ENCODE measurements around the gene FADS2. TPM values are rescaled to one million over a fixed set of nuclear protein-coding genes. Genes with fewer than 3 reads are reported as not detected.
A peak's percentile ranks its signal among the peaks of the same experiment; 100 is the strongest.

The FADS2 gene
- total and polyA plus RNA-seq, 2 of the 13 experiments (the other 11 are each of a cell fraction or from before 2014, with no cell fraction given) = 90.1 to 124 TPM

DNA sequence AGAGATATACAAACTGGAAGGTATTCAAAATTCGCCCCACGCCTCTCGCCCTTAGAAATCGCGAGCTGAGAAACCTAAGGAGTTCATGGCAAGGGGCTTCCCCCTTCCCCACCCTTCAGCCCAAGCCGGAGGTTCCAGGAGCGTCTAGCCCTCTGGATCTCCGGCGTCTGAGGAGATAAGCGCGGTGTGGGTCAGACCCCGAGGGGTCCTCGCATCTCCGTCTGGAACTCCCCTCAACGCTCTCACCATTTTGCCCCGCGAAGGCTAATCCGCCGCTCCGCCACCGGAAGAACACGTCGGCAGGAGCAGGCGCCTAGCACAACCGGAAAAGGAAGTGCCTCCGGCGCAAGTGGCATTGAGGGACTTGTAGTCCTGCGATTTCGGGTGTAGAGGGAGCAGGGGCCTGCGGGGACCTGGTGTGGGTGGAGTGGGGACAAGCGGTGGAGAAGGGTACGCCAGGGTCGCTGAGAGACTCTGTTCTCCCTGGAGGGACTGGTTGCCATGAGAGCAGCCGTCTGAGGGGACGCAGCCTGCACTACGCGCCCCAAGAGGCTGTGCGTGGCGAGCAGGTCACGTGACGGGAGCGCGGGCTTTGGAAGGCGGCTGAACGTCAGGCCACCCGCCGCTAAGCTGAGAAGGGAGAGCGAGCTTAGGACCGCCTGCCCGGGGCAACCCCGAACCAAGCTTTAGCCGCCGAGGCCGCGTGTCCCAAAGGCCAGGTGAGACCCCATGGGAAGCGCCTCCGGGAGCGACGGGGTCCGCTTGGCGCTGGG lies 35.6 kb upstream of the FADS2 start, which contains the start of the genes FEN1 and TMEM258 (continued):
- peak; percentile 22; the same call in 1 of the 2 replicates for TF ChIP-seq ZFP62 (CRISPR knock-in tag; IDR thresholded peaks at IDR 0.05)
- TF ChIP-seq ELF4 (CRISPR knock-in tag; IDR thresholded peaks at IDR 0.05; ENCODE audit: borderline replicate concordance) = peak; percentile 59; the same call in 1 of the 2 replicates
- peak; percentile 87; the same call in 1 of the 2 replicates for TF ChIP-seq ZNF577 (CRISPR knock-in tag; IDR thresholded peaks at IDR 0.05; ENCODE audit: borderline replicate concordance, low read depth)
- TF ChIP-seq TFDP2 (CRISPR knock-in tag; IDR thresholded peaks at IDR 0.05) = peak; percentile 99
- no peak for TF ChIP-seq RELA (CRISPR knock-in tag; IDR thresholded peaks at IDR 0.05)
- no peak; the same call in 1 of the 2 replicates for TF ChIP-seq ZNF33B (CRISPR knock-in tag; IDR thresholded peaks at IDR 0.05)
- TF ChIP-seq MYC (CRISPR knock-in tag; IDR thresholded peaks at IDR 0.05; ENCODE audit: borderline replicate concordance) = peak; percentile 76; the same call in 1 of the 2 replicates
- TF ChIP-seq, protein P1, sequence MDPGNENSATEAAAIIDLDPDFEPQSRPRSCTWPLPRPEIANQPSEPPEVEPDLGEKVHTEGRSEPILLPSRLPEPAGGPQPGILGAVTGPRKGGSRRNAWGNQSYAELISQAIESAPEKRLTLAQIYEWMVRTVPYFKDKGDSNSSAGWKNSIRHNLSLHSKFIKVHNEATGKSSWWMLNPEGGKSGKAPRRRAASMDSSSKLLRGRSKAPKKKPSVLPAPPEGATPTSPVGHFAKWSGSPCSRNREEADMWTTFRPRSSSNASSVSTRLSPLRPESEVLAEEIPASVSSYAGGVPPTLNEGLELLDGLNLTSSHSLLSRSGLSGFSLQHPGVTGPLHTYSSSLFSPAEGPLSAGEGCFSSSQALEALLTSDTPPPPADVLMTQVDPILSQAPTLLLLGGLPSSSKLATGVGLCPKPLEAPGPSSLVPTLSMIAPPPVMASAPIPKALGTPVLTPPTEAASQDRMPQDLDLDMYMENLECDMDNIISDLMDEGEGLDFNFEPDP (CRISPR knock-in tag; conservative IDR thresholded peaks at IDR 0.05) = no peak; the same call in 1 of the 2 replicates
- TF ChIP-seq, protein P2, sequence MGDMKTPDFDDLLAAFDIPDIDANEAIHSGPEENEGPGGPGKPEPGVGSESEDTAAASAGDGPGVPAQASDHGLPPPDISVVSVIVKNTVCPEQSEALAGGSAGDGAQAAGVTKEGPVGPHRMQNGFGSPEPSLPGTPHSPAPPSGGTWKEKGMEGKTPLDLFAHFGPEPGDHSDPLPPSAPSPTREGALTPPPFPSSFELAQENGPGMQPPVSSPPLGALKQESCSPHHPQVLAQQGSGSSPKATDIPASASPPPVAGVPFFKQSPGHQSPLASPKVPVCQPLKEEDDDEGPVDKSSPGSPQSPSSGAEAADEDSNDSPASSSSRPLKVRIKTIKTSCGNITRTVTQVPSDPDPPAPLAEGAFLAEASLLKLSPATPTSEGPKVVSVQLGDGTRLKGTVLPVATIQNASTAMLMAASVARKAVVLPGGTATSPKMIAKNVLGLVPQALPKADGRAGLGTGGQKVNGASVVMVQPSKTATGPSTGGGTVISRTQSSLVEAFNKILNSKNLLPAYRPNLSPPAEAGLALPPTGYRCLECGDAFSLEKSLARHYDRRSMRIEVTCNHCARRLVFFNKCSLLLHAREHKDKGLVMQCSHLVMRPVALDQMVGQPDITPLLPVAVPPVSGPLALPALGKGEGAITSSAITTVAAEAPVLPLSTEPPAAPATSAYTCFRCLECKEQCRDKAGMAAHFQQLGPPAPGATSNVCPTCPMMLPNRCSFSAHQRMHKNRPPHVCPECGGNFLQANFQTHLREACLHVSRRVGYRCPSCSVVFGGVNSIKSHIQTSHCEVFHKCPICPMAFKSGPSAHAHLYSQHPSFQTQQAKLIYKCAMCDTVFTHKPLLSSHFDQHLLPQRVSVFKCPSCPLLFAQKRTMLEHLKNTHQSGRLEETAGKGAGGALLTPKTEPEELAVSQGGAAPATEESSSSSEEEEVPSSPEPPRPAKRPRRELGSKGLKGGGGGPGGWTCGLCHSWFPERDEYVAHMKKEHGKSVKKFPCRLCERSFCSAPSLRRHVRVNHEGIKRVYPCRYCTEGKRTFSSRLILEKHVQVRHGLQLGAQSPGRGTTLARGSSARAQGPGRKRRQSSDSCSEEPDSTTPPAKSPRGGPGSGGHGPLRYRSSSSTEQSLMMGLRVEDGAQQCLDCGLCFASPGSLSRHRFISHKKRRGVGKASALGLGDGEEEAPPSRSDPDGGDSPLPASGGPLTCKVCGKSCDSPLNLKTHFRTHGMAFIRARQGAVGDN (CRISPR knock-in tag; IDR thresholded peaks at IDR 0.05) = peak; percentile 94
- TF ChIP-seq FOXJ3 (CRISPR knock-in tag; IDR thresholded peaks at IDR 0.05; ENCODE audit: borderline replicate concordance) = peak; percentile 38; the same call in 1 of the 2 replicates
- TF ChIP-seq REPIN1 (CRISPR knock-in tag; IDR thresholded peaks at IDR 0.05; ENCODE audit: borderline replicate concordance, low read depth) = peak; percentile 78; the same call in 1 of the 2 replicates
- TF ChIP-seq ATF2 (CRISPR knock-in tag; IDR thresholded peaks at IDR 0.05) = peak; percentile 13; the same call in 1 of the 2 replicates
- 0 out of 2 replicates have a peak, but pooled peaks have one; percentile 62 for TF ChIP-seq SNAI1 (CRISPR knock-in tag; IDR thresholded peaks at IDR 0.05; ENCODE audit: borderline replicate concordance)
- peak; percentile 85; the same call in 1 of the 2 replicates for TF ChIP-seq ZFP91 (CRISPR knock-in tag; IDR thresholded peaks at IDR 0.05; ENCODE audit: borderline replicate concordance)

Measured in HepG2 (cell line).